WTC11 (cell line): ENCODE data around the gene ACVR2B. TPM values are rescaled to one million over a fixed set of nuclear protein-coding genes. Genes with fewer than 3 reads are reported as not detected.

Source experiments
- ATAC-seq: fragments of 200-7000 bp; cut with Tn5 transposase; 2 replicates; pipeline ENCODE4 v1.10.0; 2021; ENCODE audit warnings: mild to moderate bottlenecking, moderate library complexity
- CTCF ChIA-PET: fragments of 300-600 bp; sonication (Branson Sonifier 250); formaldehyde crosslinking; loops from one replicate; lab custom pipeline; 2021; ENCODE audit warnings: antibody characterized with exemption; lab: Charles Lee
- POLR2A ChIA-PET: fragments of 350-600 bp; sonication (Branson Sonifier 250); formaldehyde crosslinking; loops from one replicate; lab custom pipeline; 2021; ENCODE audit warnings: antibody characterized with exemption; lab: Charles Lee
- DNase-seq: peaks from one replicate; pipeline ENCODE4 v3.0.0; 2021; ENCODE audit warnings: low spot score
- H3K27ac Mint-ChIP-seq: 2 replicates; pipeline ENCODE4 v1.8.0; 2021; ENCODE audit warnings: mixed read lengths
- H3K27me3 Mint-ChIP-seq: 2 replicates; pipeline ENCODE4 v1.8.0; 2021; ENCODE audit warnings: low read depth, mild to moderate bottlenecking, moderate library complexity, mixed read lengths
- H3K36me3 Mint-ChIP-seq: 2 replicates; pipeline ENCODE4 v1.8.0; 2021; ENCODE audit warnings: mixed read lengths
- H3K4me1 Mint-ChIP-seq: 2 replicates; pipeline ENCODE4 v1.8.0; 2022; ENCODE audit warnings: mixed read lengths
- H3K4me3 Mint-ChIP-seq: 2 replicates; pipeline ENCODE4 v1.8.0; 2021; ENCODE audit warnings: mild to moderate bottlenecking, moderate library complexity, mixed read lengths
- H3K9me3 Mint-ChIP-seq: 2 replicates; pipeline ENCODE4 v1.8.0; 2021; ENCODE audit warnings: mixed read lengths
- CREM ChIP-seq: sonication (generic); formaldehyde crosslinking; IDR thresholded peaks from 2 replicates; pipeline ENCODE4 v1.8.1; 2022; ENCODE audit warnings: mild to moderate bottlenecking, missing genetic modification reagents, moderate library complexity
- FOXP1 ChIP-seq: sonication (generic); formaldehyde crosslinking; IDR thresholded peaks from 2 replicates; pipeline ENCODE4 v1.8.0; 2022; ENCODE audit warnings: missing genetic modification reagents, mild to moderate bottlenecking, moderate library complexity, borderline replicate concordance
- GRHL2 ChIP-seq: fragments of 250-450 bp; sonication (Bioruptor Pico); IDR thresholded peaks from 2 replicates; pipeline ENCODE4 v1.8.0; 2022; ENCODE audit warnings: mild to moderate bottlenecking, moderate library complexity; ENCODE audit not compliant: insufficient replicate concordance, severe bottlenecking
- JUN ChIP-seq: sonication (generic); formaldehyde crosslinking; IDR thresholded peaks from 2 replicates; pipeline ENCODE4 v1.8.0; 2023; ENCODE audit warnings: mild to moderate bottlenecking, missing genetic modification reagents
- KAT7 ChIP-seq: sonication (generic); formaldehyde crosslinking; IDR thresholded peaks from 2 replicates; pipeline ENCODE4 v1.8.1; 2023; ENCODE audit warnings: missing genetic modification reagents, mild to moderate bottlenecking, borderline replicate concordance
- OVOL2 ChIP-seq: fragments of 250-450 bp; sonication (Bioruptor Pico); IDR thresholded peaks from 2 replicates; pipeline ENCODE4 v1.9.0; 2021; ENCODE audit warnings: mild to moderate bottlenecking, borderline replicate concordance
- SOX15 ChIP-seq: fragments of 250-450 bp; sonication (Bioruptor Pico); IDR thresholded peaks from 2 replicates; pipeline ENCODE4 v1.9.0; 2021; ENCODE audit warnings: mild to moderate bottlenecking
- ZNF121 ChIP-seq: sonication (generic); formaldehyde crosslinking; IDR thresholded peaks from 2 replicates; pipeline ENCODE4 v1.8.0; 2023; ENCODE audit warnings: missing genetic modification reagents
- ZNF138 ChIP-seq: sonication (generic); formaldehyde crosslinking; conservative IDR thresholded peaks from 2 replicates; pipeline ENCODE4 v1.8.1; 2022; ENCODE audit warnings: mild to moderate bottlenecking, moderate library complexity, missing genetic modification reagents
- ZNF232 ChIP-seq: sonication (generic); formaldehyde crosslinking; IDR thresholded peaks from 2 replicates; pipeline ENCODE4 v1.8.0; 2022; ENCODE audit warnings: mild to moderate bottlenecking, missing genetic modification reagents
- total RNA-seq: library from RNA; stranded (reverse); gene quantifications from 3 replicates; pipeline ENCODE4 v1.2.3, GENCODE V29; 2021
- TF ChIP-seq, protein P1 (sequence below): sonication (generic); formaldehyde crosslinking; IDR thresholded peaks from 2 replicates; pipeline ENCODE4 v1.8.0; 2023; ENCODE audit warnings: mild to moderate bottlenecking, missing genetic modification reagents
- TF ChIP-seq, protein P2 (sequence below): sonication (generic); formaldehyde crosslinking; IDR thresholded peaks from 2 replicates; pipeline ENCODE4 v1.8.0; 2022; ENCODE audit warnings: missing genetic modification reagents
- TF ChIP-seq, protein P3 (sequence below): fragments of 250-450 bp; sonication (Bioruptor Pico); conservative IDR thresholded peaks from 2 replicates; pipeline ENCODE4 v1.9.0; 2021; ENCODE audit warnings: mild to moderate bottlenecking
- TF ChIP-seq, protein P4 (sequence below): sonication (generic); formaldehyde crosslinking; IDR thresholded peaks from 2 replicates; pipeline ENCODE4 v1.8.1; 2023; ENCODE audit warnings: mild to moderate bottlenecking, missing genetic modification reagents, moderate library complexity
- TF ChIP-seq, protein P5 (sequence below): sonication (generic); formaldehyde crosslinking; IDR thresholded peaks from 2 replicates; pipeline ENCODE4 v1.8.1; 2023; ENCODE audit warnings: mild to moderate bottlenecking, missing genetic modification reagents
- TF ChIP-seq, protein P6 (sequence below): sonication (generic); formaldehyde crosslinking; IDR thresholded peaks from 2 replicates; pipeline ENCODE4 v1.8.1; 2022; ENCODE audit warnings: mild to moderate bottlenecking, missing genetic modification reagents, moderate library complexity, borderline replicate concordance
- TF ChIP-seq, protein P7 (sequence below): sonication (generic); formaldehyde crosslinking; IDR thresholded peaks from 2 replicates; pipeline ENCODE4 v1.8.0; 2022; ENCODE audit warnings: mild to moderate bottlenecking, missing genetic modification reagents
- TF ChIP-seq, protein P8 (sequence below): sonication (generic); formaldehyde crosslinking; IDR thresholded peaks from 2 replicates; pipeline ENCODE4 v1.8.1; 2022; ENCODE audit warnings: mild to moderate bottlenecking, moderate library complexity, missing genetic modification reagents

The ACVR2B gene
- total RNA-seq, 1 experiment from 2014 or later, result 104 TPM

DNA sequence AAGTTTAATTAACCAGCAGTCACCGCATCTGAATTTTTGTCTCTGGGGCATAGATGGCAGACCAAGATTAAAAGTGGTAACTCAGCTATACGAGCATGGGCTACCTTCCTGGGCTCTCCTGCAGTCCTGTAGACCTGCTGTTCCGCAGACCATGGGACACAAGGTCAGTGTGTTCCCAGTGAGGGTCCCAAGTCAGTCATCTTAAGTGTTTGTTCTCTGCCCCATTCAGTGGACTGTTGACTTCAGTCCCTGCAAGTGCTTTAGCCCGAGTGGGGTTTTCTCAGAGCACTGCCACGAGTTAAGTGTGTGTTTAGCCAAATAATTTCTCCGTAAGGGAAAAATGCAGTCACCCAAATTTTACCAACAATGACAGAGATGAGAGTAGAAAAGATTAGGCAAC lies 37.5 kb downstream of the ACVR2B start (continued):
- TF ChIP-seq, protein P1, sequence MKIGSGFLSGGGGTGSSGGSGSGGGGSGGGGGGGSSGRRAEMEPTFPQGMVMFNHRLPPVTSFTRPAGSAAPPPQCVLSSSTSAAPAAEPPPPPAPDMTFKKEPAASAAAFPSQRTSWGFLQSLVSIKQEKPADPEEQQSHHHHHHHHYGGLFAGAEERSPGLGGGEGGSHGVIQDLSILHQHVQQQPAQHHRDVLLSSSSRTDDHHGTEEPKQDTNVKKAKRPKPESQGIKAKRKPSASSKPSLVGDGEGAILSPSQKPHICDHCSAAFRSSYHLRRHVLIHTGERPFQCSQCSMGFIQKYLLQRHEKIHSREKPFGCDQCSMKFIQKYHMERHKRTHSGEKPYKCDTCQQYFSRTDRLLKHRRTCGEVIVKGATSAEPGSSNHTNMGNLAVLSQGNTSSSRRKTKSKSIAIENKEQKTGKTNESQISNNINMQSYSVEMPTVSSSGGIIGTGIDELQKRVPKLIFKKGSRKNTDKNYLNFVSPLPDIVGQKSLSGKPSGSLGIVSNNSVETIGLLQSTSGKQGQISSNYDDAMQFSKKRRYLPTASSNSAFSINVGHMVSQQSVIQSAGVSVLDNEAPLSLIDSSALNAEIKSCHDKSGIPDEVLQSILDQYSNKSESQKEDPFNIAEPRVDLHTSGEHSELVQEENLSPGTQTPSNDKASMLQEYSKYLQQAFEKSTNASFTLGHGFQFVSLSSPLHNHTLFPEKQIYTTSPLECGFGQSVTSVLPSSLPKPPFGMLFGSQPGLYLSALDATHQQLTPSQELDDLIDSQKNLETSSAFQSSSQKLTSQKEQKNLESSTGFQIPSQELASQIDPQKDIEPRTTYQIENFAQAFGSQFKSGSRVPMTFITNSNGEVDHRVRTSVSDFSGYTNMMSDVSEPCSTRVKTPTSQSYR (CRISPR knock-in tag), result no peak
- TF ChIP-seq GRHL2, result no peak
- TF ChIP-seq ZNF121 (CRISPR knock-in tag), result no peak
- TF ChIP-seq, protein P2, sequence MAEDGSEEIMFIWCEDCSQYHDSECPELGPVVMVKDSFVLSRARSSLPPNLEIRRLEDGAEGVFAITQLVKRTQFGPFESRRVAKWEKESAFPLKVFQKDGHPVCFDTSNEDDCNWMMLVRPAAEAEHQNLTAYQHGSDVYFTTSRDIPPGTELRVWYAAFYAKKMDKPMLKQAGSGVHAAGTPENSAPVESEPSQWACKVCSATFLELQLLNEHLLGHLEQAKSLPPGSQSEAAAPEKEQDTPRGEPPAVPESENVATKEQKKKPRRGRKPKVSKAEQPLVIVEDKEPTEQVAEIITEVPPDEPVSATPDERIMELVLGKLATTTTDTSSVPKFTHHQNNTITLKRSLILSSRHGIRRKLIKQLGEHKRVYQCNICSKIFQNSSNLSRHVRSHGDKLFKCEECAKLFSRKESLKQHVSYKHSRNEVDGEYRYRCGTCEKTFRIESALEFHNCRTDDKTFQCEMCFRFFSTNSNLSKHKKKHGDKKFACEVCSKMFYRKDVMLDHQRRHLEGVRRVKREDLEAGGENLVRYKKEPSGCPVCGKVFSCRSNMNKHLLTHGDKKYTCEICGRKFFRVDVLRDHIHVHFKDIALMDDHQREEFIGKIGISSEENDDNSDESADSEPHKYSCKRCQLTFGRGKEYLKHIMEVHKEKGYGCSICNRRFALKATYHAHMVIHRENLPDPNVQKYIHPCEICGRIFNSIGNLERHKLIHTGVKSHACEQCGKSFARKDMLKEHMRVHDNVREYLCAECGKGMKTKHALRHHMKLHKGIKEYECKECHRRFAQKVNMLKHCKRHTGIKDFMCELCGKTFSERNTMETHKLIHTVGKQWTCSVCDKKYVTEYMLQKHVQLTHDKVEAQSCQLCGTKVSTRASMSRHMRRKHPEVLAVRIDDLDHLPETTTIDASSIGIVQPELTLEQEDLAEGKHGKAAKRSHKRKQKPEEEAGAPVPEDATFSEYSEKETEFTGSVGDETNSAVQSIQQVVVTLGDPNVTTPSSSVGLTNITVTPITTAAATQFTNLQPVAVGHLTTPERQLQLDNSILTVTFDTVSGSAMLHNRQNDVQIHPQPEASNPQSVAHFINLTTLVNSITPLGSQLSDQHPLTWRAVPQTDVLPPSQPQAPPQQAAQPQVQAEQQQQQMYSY, result no peak
- TF ChIP-seq, all 79 proteins: peak for 0

DNA sequence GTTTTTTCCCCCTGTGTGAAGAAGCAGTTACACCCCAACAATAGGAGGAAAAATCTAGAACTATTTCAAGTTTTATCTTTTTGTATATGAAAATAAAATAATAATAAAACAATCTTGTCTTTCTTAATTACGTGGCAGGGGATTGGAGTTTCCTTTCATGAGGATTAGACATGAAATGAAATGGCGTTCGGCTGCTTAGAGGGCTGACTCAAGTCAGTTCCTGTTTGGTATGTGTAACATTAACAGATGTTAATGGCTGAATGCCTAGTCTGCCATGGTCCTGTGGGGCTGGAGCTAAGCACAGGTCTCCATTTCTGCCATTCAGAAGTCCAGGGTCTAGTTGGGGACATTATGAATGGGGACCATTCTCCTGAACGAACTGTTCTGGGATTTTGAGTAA lies 39.3 kb downstream of the ACVR2B start:
- ChIA-PET CTCF (interaction anchor here (0.9 to 1.2 kb wide), 2 partner anchors 29 to 162 kb away, joined by 3 read pairs; no protein-coding TSS in a partner anchor), POLR2A (no interaction called here)
- H3K4me1 Mint-ChIP-seq, result peaks cover 5% of the 10 kb centered on the region
- H3K27ac Mint-ChIP-seq, result no peak overlapping the region
- H3K4me3 Mint-ChIP-seq, result no peak overlapping the region
- ATAC-seq (no peak), DNase-seq (no peak)
- no peaks in the 10 kb centered on the region; the same call in 1 of the 2 replicates for H3K36me3 Mint-ChIP-seq
- TF ChIP-seq KAT7 (no peak), ZNF232 (CRISPR knock-in tag) (no peak)
- TF ChIP-seq, protein P3, sequence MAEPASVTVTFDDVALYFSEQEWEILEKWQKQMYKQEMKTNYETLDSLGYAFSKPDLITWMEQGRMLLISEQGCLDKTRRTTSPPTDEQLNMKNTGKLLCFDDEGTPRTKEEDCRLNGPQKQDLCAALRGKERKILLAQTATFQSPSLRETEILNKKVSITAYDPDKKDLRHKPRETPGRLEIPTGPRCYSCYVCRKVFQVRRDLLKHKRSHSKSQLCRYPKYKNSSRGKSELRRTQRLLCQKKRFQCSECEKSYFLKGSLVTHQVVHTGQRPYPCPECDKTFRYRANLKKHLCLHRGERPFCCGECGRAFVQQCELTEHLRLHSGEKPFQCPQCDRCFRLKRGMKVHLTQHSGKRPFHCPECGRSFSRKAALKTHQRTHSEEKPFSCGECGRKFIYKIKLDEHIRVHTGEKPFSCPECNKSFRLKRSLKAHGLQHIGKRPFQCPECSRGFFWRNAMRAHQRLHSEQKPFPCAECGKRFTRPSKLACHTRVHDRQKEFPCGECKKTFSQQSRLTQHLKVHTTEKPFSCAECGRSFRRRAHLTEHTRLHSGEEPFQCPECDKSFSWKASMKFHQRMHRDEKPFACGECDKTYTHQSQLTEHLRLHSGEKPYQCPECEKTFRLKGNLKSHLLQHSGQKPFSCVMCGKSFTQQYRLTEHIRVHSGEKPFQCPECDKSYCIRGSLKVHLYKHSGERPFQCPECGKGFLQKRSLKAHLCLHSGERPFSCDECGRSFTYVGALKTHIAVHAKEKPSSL (CRISPR knock-in tag), result no peak
- TF ChIP-seq, protein P4, sequence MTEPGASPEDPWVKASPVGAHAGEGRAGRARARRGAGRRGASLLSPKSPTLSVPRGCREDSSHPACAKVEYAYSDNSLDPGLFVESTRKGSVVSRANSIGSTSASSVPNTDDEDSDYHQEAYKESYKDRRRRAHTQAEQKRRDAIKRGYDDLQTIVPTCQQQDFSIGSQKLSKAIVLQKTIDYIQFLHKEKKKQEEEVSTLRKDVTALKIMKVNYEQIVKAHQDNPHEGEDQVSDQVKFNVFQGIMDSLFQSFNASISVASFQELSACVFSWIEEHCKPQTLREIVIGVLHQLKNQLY (CRISPR knock-in tag), result no peak
- TF ChIP-seq, protein P5, sequence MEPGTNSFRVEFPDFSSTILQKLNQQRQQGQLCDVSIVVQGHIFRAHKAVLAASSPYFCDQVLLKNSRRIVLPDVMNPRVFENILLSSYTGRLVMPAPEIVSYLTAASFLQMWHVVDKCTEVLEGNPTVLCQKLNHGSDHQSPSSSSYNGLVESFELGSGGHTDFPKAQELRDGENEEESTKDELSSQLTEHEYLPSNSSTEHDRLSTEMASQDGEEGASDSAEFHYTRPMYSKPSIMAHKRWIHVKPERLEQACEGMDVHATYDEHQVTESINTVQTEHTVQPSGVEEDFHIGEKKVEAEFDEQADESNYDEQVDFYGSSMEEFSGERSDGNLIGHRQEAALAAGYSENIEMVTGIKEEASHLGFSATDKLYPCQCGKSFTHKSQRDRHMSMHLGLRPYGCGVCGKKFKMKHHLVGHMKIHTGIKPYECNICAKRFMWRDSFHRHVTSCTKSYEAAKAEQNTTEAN (CRISPR knock-in tag), result no peak
- H3K27me3 Mint-ChIP-seq, result no peaks in the 10 kb centered on the region
- H3K9me3 Mint-ChIP-seq, result no peaks in the 10 kb centered on the region

DNA sequence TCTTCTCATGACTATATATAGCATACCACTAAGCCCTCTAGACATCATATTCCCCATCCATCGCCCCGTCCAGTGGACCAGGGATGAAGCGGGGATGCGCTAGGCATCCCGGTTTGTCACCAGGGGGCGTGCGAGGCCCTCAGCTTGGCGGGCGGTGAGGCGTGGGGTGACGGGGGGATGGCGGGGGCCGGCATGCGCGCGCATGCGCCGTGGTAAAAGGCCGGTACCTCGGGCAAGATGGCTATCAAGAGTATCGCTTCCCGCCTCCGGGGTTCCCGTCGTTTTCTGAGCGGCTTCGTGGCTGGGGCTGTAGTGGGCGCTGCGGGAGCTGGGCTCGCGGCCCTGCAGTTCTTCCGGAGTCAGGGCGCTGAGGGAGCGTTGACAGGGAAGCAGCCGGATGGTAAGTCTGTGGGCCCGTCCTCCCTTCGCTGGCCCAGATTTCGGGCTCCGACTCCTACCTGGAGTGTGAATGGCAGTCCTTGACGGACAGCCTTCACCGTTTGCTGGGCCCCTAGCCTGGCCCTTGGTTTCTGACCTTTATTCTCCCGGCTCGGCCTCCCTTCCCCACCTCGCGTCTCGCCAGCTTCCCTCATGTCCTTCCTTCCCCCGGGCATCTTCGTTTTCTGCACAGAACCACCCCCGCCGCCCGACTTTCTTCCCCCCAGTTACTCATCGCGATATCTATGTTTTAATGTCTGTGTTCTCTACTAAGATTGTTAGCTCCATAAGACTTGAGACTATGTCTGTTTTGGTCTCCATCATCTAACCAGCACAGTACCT lies 42.6 kb downstream of the ACVR2B start, which contains the start of gene EXOG:
EXOG (plus strand) TSS at position 210 of the 780 bp plus-strand sequence; CDS start at position 238, 28 bp downstream.
- Mint-ChIP-seq H3K9me3 (no peaks in the 10 kb centered on the region), H3K4me3 (peak within 1 kb of the TSS; percentile 93), H3K36me3 (peaks cover 11% of the 10 kb centered on the region; the same call in 1 of the 2 replicates), H3K27me3 (no peaks in the 10 kb centered on the region), H3K27ac (peak within 1 kb of the TSS; percentile 68), H3K4me1 (peaks cover 5% of the 10 kb centered on the region)
- peak; percentile 96 for DNase-seq
- ChIA-PET POLR2A (interaction anchor here (0.6 to 1.0 kb wide), 4 partner anchors 11 to 359 kb away, joined by 3 to 4 read pairs (median 4); partner anchors contain the start of genes ACAA1 and XYLB), CTCF (interaction anchor here (0.6 to 3.3 kb wide), 31 partner anchors 11 to 491 kb away, joined by 3 to 35 read pairs (median 4); partner anchors contain the start of genes ACAA1, ACVR2B, OXSR1 and XYLB)
- ATAC-seq, result peak; percentile 93
- TF ChIP-seq CREM (0 out of 2 replicates have a peak, but pooled peaks have one; percentile 35), FOXP1 (CRISPR knock-in tag) (peak; percentile 26; the same call in 1 of the 2 replicates), ZNF232 (CRISPR knock-in tag) (no peak), ZNF138 (CRISPR knock-in tag) (no peak), JUN (no peak), OVOL2 (CRISPR knock-in tag) (no peak), SOX15 (CRISPR knock-in tag) (no peak)
- TF ChIP-seq, protein P6, sequence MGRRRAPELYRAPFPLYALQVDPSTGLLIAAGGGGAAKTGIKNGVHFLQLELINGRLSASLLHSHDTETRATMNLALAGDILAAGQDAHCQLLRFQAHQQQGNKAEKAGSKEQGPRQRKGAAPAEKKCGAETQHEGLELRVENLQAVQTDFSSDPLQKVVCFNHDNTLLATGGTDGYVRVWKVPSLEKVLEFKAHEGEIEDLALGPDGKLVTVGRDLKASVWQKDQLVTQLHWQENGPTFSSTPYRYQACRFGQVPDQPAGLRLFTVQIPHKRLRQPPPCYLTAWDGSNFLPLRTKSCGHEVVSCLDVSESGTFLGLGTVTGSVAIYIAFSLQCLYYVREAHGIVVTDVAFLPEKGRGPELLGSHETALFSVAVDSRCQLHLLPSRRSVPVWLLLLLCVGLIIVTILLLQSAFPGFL (CRISPR knock-in tag), result no peak
- TF ChIP-seq, protein P7, sequence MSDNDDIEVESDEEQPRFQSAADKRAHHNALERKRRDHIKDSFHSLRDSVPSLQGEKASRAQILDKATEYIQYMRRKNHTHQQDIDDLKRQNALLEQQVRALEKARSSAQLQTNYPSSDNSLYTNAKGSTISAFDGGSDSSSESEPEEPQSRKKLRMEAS, result 0 out of 2 replicates have a peak, but pooled peaks have one; percentile 46
- TF ChIP-seq, protein P8, sequence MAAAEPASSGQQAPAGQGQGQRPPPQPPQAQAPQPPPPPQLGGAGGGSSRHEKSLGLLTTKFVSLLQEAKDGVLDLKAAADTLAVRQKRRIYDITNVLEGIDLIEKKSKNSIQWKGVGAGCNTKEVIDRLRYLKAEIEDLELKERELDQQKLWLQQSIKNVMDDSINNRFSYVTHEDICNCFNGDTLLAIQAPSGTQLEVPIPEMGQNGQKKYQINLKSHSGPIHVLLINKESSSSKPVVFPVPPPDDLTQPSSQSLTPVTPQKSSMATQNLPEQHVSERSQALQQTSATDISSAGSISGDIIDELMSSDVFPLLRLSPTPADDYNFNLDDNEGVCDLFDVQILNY (CRISPR knock-in tag), result peak; percentile 91
